Measurements from ENCODE around the gene EDN2.

DNA sequence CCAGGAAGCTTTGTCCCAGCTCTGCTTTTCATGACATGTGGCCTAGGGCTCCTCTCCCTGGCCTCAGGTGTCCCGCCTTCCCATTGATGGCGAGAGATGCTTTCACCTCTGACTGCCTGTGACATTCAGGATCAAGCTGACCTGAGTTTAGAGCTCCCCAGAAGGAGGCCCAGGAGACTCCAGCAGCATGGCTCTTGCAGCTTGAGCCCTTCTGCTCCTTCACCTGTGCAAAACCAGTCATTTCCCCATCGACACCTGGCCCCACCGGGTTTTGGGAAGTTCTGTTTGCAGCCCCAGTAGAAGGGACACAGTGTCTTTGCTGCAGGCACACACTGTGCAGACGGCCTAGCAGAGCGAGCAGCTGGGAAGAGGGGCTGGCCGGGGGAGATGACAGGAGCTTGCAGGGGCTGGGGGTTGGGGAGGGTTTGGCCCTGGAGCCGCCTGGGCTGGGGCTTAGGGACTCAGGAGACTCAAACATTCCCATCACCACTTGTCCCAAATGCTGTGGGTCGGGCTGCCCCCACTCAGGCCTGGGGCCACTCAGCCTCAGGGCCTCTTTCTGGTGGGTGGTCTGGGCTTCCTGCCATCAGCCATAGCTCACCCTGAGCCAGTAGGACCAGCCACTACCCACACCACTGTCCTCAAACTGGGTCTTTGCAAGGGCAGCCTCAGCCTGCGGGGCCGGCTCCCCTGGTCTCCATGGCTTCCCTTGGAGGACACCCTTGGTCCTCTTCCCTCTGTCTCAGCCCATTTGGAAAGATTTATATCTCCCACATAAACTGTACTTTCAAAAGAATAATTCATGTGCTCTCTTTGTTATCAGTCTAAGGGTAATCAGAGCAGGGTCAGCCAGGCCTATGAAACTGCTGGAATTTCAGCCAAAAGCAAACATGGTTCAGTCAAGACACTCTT lies 3.8 kb upstream of the EDN2 start:
- TF ChIP-seq CTCF (IDR thresholded peaks at IDR 0.05) (no peak), EP300 (IDR thresholded peaks at IDR 0.05) (peak in 1 of 2 donors; percentile 9)

Measured in tibial nerve (tissue), 4 donors.